ENCODE measurements around the gene SLX4IP. TPM values are rescaled to one million over a fixed set of nuclear protein-coding genes. Genes with fewer than 3 reads are reported as not detected.
A peak's percentile ranks its signal among the peaks of the same experiment; 100 is the strongest.

SLX4IP gene
- total and polyA plus RNA-seq, 2 of the 13 experiments (the other 11 are each of a cell fraction or from before 2014, with no cell fraction given) = 3.6 to 7.3 TPM

GRCh38 chr20:10668677-10669368 lies 233.7 kb downstream of the SLX4IP start (continued):
- TF ChIP-seq ZNF556 (CRISPR knock-in tag; IDR thresholded peaks at IDR 0.05; ENCODE audit: borderline replicate concordance) = no peak
- TF ChIP-seq ZNF256 (CRISPR knock-in tag; conservative IDR thresholded peaks at IDR 0.05) = no peak
- TF ChIP-seq ZNF317 (CRISPR knock-in tag; IDR thresholded peaks at IDR 0.05) = no peak
- 0 out of 2 replicates have a peak, but pooled peaks have one; percentile 22 for TF ChIP-seq POLR2G (IDR thresholded peaks at IDR 0.05; ENCODE audit: low read depth, low read length)
- peak; percentile 59 for TF ChIP-seq CEBPG (CRISPR knock-in tag; IDR thresholded peaks at IDR 0.05)
- no peak for TF ChIP-seq ZBTB34 (CRISPR knock-in tag; IDR thresholded peaks at IDR 0.05)
- no peak for TF ChIP-seq PLSCR1 (CRISPR knock-in tag; IDR thresholded peaks at IDR 0.05; ENCODE audit: borderline replicate concordance)
- TF ChIP-seq ZNF3 (CRISPR knock-in tag; IDR thresholded peaks at IDR 0.05) = no peak
- TF ChIP-seq IKZF4 (CRISPR knock-in tag; IDR thresholded peaks at IDR 0.05; ENCODE audit: borderline replicate concordance, low read depth, not compliant biosample characterization) = no peak
- no peak for TF ChIP-seq SMC3 (IDR thresholded peaks at IDR 0.05; ENCODE audit: low read length)
- no peak for TF ChIP-seq ZBTB21 (CRISPR knock-in tag; IDR thresholded peaks at IDR 0.05)
- no peak for TF ChIP-seq AKAP8 (CRISPR knock-in tag; IDR thresholded peaks at IDR 0.05)
- no peak for TF ChIP-seq HOXA7 (CRISPR knock-in tag; IDR thresholded peaks at IDR 0.05)
- TF ChIP-seq CEBPB (IDR thresholded peaks at IDR 0.05; ENCODE audit: borderline replicate concordance, low read depth, low read length) = peak; percentile 61; the same call in 1 of the 2 replicates
- TF ChIP-seq SOX5 (CRISPR knock-in tag; IDR thresholded peaks at IDR 0.05; ENCODE audit: borderline replicate concordance) = no peak
- no peak for TF ChIP-seq ZNF841 (CRISPR knock-in tag; IDR thresholded peaks at IDR 0.05; ENCODE audit: borderline replicate concordance)
- no peak for TF ChIP-seq IKZF1 (IDR thresholded peaks at IDR 0.05)
- TF ChIP-seq TEF (CRISPR knock-in tag; IDR thresholded peaks at IDR 0.05) = no peak
- TF ChIP-seq PCBP2 (optimal IDR thresholded peaks at IDR 0.05; ENCODE audit: low read depth, low read length, poor library complexity, severe bottlenecking) = no peak
- no peak for TF ChIP-seq ZNF749 (CRISPR knock-in tag; IDR thresholded peaks at IDR 0.05; ENCODE audit: borderline replicate concordance)
- TF ChIP-seq ZNF589 (CRISPR knock-in tag; conservative IDR thresholded peaks at IDR 0.05) = no peak
- no peak for TF ChIP-seq ZMAT5 (CRISPR knock-in tag; IDR thresholded peaks at IDR 0.05; ENCODE audit: borderline replicate concordance, low read depth)
- no peak for TF ChIP-seq ZFP36L2 (CRISPR knock-in tag; IDR thresholded peaks at IDR 0.05)
- TF ChIP-seq RBAK (CRISPR knock-in tag; IDR thresholded peaks at IDR 0.05) = no peak
- no peak for TF ChIP-seq ZSCAN20 (CRISPR knock-in tag; IDR thresholded peaks at IDR 0.05; ENCODE audit: borderline replicate concordance)
- TF ChIP-seq ZNF713 (CRISPR knock-in tag; IDR thresholded peaks at IDR 0.05) = no peak
- TF ChIP-seq THAP7 (CRISPR knock-in tag; IDR thresholded peaks at IDR 0.05) = no peak
